OCI-LY7 (cell line): ENCODE measurements around the gene PATJ.

Source experiments
- EZH2phosphoT487 ChIP-seq: fragments of 200-600 bp; sonication (generic); IDR thresholded peaks from 2 replicates; pipeline ENCODE4 v1.6.1; 2018; ENCODE audit warnings: low read depth, borderline replicate concordance, mild to moderate bottlenecking, mixed run types, antibody characterized with exemption, low read length, moderate library complexity, mixed read lengths
- TF ChIP-seq, protein P1 (sequence below): fragments of 200-600 bp; sonication (generic); conservative IDR thresholded peaks from 2 replicates; pipeline ENCODE4 v1.5.1; 2014; ENCODE audit warnings: mild to moderate bottlenecking, antibody characterized with exemption, low read length, moderate library complexity, mixed read lengths

DNA sequence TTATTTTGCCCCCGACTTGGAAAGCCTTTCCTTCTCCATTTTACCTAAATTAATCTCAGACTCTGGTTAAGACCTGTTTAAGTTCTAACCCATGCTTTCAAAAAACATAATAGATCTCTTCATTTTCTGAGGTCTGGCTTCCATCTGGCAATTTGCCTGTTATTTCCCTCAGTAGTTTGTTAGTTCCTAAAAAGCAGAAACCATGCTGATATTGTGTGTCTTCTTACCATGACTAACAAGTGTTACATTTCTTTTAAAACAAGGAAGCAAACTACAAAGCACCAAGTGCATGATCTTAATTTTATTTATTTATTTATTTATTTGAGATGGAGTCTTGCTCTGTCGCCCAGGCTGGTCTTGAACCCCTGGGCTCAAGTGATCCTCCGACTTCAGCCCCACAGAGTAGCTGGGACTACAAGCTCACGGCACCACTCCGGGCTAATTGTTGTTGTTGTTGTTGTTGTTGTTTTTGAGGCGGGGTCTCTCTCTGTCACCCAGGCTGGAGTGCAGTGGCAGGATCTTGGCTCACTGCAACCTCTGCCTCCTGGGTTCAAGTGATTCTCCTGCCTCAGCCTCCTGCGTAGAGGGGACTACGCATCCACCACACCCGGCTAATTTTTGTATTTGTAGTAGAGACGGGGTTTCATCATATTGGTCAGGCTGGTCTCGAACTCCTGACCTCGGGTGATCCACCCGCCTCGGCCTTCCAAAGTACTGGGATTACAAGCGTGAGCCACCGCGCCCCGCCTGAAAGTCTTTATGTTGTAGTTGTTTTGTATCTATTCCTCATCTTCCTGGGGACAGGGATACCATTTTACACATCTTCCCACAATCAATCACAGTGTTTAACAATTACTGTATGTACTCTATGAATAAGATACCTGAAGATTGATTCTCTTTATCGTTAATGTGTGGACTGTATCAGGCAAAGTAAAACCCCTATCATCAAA lies 1.3 kb upstream of the PATJ start:
- TF ChIP-seq, protein P1, sequence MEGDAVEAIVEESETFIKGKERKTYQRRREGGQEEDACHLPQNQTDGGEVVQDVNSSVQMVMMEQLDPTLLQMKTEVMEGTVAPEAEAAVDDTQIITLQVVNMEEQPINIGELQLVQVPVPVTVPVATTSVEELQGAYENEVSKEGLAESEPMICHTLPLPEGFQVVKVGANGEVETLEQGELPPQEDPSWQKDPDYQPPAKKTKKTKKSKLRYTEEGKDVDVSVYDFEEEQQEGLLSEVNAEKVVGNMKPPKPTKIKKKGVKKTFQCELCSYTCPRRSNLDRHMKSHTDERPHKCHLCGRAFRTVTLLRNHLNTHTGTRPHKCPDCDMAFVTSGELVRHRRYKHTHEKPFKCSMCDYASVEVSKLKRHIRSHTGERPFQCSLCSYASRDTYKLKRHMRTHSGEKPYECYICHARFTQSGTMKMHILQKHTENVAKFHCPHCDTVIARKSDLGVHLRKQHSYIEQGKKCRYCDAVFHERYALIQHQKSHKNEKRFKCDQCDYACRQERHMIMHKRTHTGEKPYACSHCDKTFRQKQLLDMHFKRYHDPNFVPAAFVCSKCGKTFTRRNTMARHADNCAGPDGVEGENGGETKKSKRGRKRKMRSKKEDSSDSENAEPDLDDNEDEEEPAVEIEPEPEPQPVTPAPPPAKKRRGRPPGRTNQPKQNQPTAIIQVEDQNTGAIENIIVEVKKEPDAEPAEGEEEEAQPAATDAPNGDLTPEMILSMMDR: no peak
- TF ChIP-seq EZH2phosphoT487: no peak
